HT1080 (cell line): ENCODE measurements around the gene MIP. TPM values are rescaled to one million over a fixed set of nuclear protein-coding genes. Genes with fewer than 3 reads are reported as not detected.
"Not testable (repeated sequence)": the region's sequence is repeated elsewhere in the genome, so short reads cannot be mapped to it uniquely, and the experiment has no call there.

Source experiments
- DNase-seq: peaks from one replicate; pipeline ENCODE4 v3.0.0-alpha.2; 2015; ENCODE audit warnings: low read depth
- total RNA-seq: library from RNA; depleted of rRNA; stranded (reverse); fragments of >200 nt; shearing (Covaris generic); gene quantifications from 2 replicates; pipeline ENCODE4 v1.2.3, GENCODE V29; 2014

MIP gene
- total RNA-seq, 1 experiment from 2014 or later: not detected

DNA sequence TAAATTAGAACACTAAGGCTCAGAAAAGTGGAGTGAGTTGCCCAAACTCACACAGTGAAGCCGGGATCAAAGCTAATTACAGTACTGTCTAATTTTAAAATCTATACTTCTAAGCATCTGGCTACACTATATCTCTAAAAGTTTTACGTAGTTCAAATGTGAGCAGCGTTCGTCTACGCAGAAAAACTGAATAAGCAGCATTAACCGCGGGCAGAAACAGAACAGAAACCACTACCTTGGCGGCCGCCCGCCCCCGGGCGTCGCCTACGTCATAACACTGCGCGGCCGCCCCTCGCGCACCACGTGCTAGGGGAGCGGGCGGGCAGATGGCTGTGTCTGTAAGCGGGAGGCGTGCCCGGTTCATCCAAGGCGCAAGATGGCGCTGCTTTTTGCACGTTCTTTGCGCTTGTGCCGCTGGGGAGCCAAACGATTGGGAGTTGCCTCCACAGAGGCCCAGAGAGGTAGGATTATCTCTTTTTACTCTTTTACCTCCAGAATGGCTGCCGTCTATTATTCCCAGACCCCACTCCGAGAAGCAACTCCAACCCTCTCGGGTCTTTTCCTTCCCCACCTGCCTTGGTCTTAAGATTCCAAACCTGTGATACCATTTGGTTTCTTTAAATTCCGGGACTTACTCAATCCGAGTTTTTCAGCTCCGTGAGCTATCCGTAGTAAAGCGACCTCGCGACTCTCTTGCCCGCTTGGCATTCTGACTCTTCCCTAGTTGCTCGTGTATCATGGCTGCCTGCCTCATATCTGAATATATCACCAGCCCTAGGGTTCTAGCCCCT, 14.0 kb upstream of the MIP start, which contains the start of gene SPRYD4:
SPRYD4 (plus strand) TSS at position 363 of the 791 bp plus-strand sequence; CDS start at position 377, 14 bp downstream.
- peak; percentile 87 for DNase-seq

- DNase-seq: no peak
Measured at GRCh38 chr12:56462565-56462964, 8.1 kb upstream of the MIP start.

GRCh38 chr12:56461235-56462159, 7.0 kb upstream of the MIP start:
- DNase-seq: peak; percentile 81

- no peak for DNase-seq
Measured at GRCh38 chr12:56457817-56458216, 3.4 kb upstream of the MIP start.

- no peak for DNase-seq
Measured at GRCh38 chr12:56451147-56451546, 3.3 kb downstream of the MIP start.

GRCh38 chr12:56450241-56450640, 4.2 kb downstream of the MIP start:
- DNase-seq: no peak

DNA sequence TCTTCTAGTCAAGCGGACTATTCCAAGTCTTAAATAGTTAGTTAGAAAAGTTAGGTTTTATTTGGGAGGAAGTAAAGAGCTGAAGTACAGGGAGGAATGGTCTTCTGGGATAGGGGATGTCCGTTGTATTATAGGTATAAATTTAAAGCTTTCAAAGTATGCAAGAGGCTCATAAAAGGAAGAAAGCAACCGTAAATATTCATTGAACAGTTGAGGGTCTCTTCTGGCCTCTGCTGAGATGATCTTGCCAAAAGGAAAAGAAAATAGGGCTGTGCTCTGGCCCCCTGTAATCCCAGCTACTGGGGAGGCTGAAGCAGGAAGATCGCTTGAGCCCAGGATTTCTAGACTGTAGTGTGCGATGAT, 4.9 kb downstream of the MIP start:
- peak; percentile 8 for DNase-seq

DNA sequence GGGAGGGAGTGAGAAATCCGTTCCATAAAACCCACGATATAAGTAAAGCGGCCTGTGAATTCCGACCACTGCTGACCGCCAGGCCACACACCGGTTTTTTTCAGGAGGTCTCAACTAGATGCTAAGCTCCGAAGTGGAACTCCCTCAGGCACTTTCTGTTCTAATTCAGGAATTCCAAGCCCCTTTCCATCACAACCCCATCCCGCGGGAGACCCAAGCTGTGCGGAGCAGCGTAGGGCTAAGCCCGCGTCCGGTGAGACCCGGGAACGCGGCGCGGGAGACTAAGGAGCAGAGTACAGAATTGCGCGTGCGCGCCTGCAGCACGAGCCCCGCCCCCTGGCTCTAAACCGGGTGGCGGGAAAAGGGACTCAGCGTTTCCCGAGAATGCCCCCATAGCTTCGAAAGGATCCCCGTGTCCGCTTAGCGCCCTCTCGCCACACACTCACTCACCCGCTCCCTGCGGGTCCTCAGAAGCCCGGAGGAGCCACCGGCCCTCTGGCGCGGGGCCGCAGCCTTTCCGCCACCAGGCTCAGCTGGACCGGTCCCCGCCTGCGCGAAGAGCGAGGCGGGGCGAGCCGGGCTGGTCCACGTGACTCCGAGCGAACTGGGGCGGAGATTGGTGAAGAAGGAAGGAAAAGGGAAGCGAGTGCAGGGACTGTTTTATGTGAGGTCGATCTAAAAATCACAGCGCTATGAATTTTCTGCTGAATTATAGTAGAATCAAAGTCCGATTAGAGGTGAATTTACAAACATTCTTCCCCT, 5.4 kb downstream of the MIP start, which contains the start of gene TIMELESS:
TIMELESS (minus strand) TSS at position 567 of the 762 bp plus-strand sequence. CDS start 15,256 bp downstream, outside the sequence.
- peak; percentile 90 for DNase-seq

- not testable (repeated sequence) for DNase-seq
Measured at GRCh38 chr12:56443208-56443607, 11.2 kb downstream of the MIP start.

DNA sequence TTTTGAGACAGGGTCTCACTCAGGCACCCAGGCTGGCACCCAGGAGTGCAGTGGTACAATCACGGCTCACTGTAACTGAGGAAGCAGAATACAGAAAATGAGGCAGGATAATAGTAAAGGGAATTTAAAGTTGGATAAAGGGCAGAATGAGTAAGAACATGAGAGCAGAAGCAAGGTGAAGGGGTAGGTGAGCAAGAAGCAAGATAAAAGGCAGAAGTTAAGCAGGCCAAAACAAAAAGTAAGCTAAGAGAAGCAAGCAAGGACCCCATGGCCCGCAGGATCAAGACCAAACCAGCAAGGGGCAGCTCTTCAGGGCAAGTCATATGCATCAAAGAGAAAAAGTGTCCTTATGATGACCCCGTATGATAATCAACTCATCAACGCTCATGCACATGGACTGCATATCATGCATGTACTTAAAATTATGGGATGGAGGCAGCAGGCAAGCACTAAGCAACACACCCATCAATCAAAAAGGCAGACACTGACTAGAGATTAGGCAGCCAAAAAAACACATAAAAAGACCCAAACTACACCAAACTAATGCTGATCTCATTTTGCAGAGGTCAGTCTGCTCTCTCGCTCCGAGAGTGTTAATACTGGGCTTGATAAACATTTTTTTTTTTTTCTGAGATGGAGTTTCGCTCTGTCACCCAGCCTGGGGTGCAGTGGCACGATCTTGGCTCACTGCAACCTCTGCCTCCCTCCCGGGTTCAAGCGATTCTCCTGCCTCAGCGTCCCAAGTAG, 16.9 kb downstream of the MIP start:
- DNase-seq: no peak

DNA sequence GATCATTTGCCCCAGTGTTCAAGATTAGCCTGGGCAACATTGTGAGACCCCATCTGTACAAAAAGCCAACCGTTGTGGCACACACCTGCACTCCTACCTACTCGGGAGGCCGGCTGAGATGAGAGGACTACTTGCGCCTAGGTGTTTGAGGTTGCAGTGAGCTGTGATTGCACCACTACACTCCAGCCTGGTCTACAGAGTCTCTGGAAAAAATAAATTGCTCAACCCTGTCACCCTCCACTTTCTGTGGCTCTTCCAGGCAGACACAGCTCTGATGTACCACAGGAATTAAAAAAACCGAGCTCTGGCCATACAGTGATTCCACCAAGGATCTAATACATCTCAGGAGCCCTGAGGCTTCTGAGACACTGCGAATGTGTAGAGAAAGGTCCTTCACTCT, 19.6 kb downstream of the MIP start:
- DNase-seq: no peak

GRCh38 chr12:56431850-56432249, 22.6 kb downstream of the MIP start:
- DNase-seq: no peak

GRCh38 chr12:56431288-56431687, 23.2 kb downstream of the MIP start:
- DNase-seq: no peak

GRCh38 chr12:56425940-56426438, 28.5 kb downstream of the MIP start:
- DNase-seq: no peak

GRCh38 chr12:56425193-56425592, 29.3 kb downstream of the MIP start:
- no peak for DNase-seq

DNA sequence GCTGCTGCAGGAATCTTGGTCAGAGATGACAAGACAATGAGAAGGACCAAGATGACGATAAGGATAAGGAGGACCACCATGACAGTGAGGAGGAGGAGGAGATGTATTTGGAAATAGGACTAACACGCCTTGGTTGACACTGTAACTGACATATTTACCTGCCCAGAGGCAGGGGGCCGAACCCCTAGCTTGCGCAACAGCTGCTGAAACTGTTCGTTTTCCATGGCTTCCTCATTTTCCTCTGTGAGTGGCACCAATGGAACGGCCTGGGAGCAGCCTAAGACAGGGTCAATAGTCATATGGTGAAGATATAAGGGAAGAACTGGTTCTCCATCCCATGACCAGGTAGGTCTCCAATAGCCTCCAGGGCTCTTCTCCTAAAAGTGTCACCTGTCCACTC, 34.0 kb downstream of the MIP start:
- no peak for DNase-seq

DNA sequence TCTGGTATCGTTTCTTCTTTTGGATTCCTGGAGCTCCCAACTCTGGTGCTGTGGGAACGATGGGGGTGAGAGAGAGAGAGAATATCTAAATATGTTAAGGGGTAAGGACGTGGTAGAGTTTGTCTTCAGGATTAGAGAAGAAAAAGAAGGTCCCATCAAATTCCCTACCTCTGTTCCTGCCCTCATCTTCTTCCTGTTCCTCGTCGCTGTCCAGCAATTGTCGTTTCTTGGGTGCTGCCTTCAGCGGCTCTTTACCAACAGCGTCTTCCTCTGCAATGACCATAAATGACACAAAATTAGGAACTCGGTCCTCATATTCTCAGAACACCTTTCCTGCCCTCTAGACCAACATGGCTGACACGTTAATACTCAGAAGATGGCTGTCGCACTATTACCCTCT, 36.7 kb downstream of the MIP start:
- no peak for DNase-seq

DNA sequence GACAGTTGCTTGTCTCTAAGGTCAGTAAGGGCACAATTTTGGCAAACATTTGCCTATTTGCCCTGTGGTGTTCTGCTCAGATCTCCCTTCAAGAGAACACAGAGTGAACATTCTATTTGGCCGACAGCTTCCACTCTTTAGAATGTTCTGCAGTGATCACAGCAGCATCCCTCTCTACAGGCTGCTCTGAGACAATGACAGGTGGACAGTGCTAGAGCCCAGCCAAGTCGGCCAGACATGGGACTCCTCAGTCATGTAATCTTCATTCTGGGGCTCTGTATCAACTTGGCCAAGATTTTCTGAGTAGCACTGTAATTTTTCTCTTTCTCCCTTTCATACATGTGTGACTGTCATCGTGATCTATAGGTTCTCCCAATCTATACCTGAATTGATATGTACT, 40.1 kb downstream of the MIP start:
- no peak for DNase-seq

GRCh38 chr12:56413392-56413791, 41.1 kb downstream of the MIP start:
- no peak for DNase-seq
